HUES6 (cell line): ENCODE data around the gene PRKACG.

Experiments used
- H3K27ac ChIP-seq: 2 replicates; pipeline ENCODE4 v1.7.0; 2013; ENCODE audit warnings: low read depth, mild to moderate bottlenecking, low read length, inconsistent platforms
- H3K27me3 ChIP-seq: 2 replicates; pipeline ENCODE4 v1.6.1; 2013; ENCODE audit warnings: low read length; ENCODE audit not compliant: control insufficient read depth, insufficient read depth
- H3K36me3 ChIP-seq: 2 replicates; pipeline ENCODE4 v1.6.1; 2013; ENCODE audit warnings: low read length; ENCODE audit not compliant: control insufficient read depth, insufficient read depth
- H3K4me1 ChIP-seq: 2 replicates; pipeline ENCODE4 v1.6.1; 2013; ENCODE audit warnings: low read length; ENCODE audit not compliant: control insufficient read depth, insufficient read depth
- H3K4me3 ChIP-seq: 2 replicates; pipeline ENCODE4 v1.5.1; 2013; ENCODE audit warnings: low read depth, low read length
- H3K9ac ChIP-seq: one replicate; pipeline ENCODE4 v1.6.1; 2013; ENCODE audit warnings: mild to moderate bottlenecking, low read length
- H3K9me3 ChIP-seq: 2 replicates; pipeline ENCODE4 v1.6.1; 2013; ENCODE audit warnings: low read depth, low read length; ENCODE audit not compliant: control insufficient read depth, insufficient read depth

PRKACG gene

DNA sequence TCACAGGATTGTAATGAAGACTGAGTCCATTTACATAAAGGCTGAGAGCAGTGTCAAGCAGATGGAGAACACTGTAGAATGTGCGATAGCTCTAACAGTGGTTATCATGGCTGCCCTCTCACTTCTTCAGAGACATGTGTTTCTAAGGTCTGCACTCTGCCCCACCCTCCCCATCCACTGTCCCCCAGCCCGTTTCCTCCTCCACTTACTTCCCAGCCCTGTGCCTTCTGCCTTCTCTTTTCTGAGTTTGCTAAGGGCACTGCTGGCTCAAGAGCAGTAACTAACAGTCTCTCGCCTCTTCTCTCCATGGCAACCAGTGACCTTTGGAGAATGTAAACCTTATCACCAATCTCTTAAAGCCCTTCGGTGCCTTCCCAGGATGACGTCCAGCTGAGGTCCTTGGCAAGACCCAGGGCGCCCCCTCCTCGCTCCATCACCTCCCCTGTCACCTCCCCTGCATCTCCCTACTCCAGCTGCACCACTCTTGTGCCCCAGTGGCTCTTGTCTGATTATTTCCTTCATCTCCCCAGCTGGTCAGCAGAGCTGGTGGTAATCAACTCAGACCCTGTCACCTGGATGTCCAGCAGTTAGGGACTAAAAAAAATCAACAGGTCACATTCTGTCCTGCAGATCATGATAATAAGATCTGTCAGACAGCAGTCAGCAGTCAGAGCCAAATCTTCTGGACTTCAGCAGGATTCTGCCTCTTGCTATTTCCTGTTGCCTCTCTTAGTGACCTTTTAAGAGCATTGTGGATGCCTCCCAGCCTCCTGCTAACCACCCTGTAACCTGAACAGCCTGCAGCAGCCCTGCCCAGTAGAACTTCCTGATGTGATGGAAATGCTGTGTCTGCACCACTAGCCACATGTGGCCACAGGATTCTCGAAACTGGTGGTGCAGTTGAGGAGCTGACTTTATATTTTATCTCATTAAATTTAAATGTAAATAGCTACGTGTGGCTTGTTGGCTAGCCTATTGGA is 30.6 kb upstream of the PRKACG start:
- no peak overlapping the region for H3K4me3 ChIP-seq
- no peaks in the 10 kb centered on the region; the same call in 1 of the 2 replicates for H3K9me3 ChIP-seq
- no peak overlapping the region for H3K9ac ChIP-seq

DNA sequence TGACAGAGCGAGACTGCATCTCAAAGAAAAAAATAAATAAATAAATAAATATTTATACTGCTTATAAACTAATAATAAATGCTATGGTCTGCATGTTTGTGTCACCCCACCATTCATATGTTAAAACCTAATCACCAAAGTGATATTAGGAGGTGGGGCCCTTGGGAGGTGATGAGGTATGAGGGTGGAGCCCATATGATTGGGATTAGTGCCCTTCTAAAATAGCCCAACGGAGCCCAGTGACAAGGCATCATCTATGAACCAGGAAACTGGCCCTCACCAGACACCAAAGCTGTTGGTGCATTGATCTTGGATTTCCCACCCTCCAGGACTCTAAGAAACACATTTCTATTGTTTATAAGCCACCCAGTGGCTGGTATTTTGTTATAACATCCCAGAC is 26.7 kb upstream of the PRKACG start:
- Histone ChIP-seq H3K27me3 (no peaks in the 10 kb centered on the region), H3K9me3 (no peaks in the 10 kb centered on the region; the same call in 1 of the 2 replicates), H3K36me3 (no peaks in the 10 kb centered on the region), H3K27ac (no peak overlapping the region), H3K4me1 (peaks cover 34% of the 10 kb centered on the region), H3K4me3 (no peak overlapping the region), H3K9ac (no peak overlapping the region)

More for the DNA sequence above, 30.6 kb upstream of the PRKACG start:
- Histone ChIP-seq H3K36me3 (peaks cover 30% of the 10 kb centered on the region), H3K27ac (no peak overlapping the region), H3K4me1 (peaks cover 39% of the 10 kb centered on the region), H3K27me3 (no peaks in the 10 kb centered on the region)

DNA sequence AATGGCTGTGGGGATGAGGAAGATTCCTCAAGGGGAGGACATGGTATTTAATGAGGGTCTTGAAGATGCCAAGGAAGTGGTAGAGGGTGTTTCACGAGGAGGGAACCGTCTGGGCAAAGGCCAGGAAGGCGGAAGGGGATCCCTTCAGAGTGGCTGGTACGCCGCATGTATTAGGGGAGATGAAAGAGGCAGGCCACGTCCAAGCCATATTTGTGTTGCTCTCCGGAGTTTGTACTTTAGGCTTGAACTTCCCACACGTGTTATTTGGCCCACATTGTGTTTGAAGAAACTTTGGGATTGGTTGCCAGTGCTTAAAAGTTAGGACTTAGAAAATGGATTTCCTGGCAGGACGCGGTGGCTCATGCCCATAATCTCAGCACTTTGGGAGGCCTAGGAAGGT is 22.9 kb upstream of the PRKACG start:
- peak overlapping the region; percentile 82 for H3K9ac ChIP-seq
- no peak overlapping the region for H3K27ac ChIP-seq
- H3K4me1 ChIP-seq: peaks cover 9% of the 10 kb centered on the region; the same call in 1 of the 2 replicates
- H3K27me3 ChIP-seq: no peaks in the 10 kb centered on the region
- no peaks in the 10 kb centered on the region for H3K36me3 ChIP-seq
- no peaks in the 10 kb centered on the region; the same call in 1 of the 2 replicates for H3K9me3 ChIP-seq
- H3K4me3 ChIP-seq: peak overlapping the region; percentile 96

DNA sequence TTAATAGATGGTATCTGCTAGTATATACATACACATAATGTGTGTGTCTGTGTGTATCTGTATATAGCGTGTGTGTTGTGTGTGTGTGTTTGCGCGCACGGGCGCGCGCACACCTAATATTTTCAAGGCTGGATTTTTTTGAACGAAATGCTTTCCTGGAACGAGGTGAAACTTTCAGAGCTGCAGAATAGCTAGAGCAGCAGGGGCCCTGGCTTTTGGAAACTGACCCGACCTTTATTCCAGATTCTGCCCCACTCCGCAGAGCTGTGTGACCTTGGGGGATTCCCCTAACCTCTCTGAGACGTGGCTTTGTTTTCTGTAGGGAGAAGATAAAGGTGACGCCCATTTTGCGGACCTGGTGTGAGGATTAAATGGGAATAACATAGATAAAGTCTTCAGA is 22.4 kb upstream of the PRKACG start:
- Histone ChIP-seq H3K4me3 (peak overlapping the region; percentile 96), H3K4me1 (peaks cover 5% of the 10 kb centered on the region; the same call in 1 of the 2 replicates), H3K36me3 (no peaks in the 10 kb centered on the region), H3K27me3 (no peaks in the 10 kb centered on the region), H3K27ac (peak overlapping the region; percentile 81; the same call in 1 of the 2 replicates), H3K9ac (peak overlapping the region; percentile 82), H3K9me3 (no peaks in the 10 kb centered on the region; the same call in 1 of the 2 replicates)

DNA sequence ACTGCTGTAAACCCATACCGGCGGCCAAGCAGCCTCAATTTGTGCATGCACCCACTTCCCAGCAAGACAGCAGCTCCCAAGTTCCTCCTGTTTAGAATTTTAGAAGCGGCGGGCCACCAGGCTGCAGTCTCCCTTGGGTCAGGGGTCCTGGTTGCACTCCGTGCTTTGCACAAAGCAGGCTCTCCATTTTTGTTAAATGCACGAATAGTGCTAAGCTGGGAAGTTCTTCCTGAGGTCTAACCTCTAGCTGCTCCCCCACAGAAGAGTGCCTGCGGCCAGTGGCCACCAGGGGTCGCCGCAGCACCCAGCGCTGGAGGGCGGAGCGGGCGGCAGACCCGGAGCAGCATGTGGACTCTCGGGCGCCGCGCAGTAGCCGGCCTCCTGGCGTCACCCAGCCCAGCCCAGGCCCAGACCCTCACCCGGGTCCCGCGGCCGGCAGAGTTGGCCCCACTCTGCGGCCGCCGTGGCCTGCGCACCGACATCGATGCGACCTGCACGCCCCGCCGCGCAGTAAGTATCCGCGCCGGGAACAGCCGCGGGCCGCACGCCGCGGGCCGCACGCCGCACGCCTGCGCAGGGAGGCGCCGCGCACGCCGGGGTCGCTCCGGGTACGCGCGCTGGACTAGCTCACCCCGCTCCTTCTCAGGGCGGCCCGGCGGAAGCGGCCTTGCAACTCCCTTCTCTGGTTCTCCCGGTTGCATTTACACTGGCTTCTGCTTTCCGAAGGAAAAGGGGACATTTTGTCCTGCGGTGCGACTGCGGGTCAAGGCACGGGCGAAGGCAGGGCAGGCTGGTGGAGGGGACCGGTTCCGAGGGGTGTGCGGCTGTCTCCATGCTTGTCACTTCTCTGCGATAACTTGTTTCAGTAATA is 21.8 kb upstream of the PRKACG start, which contains the start of gene FXN:
Gene FXN (plus strand): TSS at position 315 of the 871 bp plus-strand sequence. CDS start 31 bp downstream, at position 346.
- peak within 1 kb of the TSS; percentile 81; the same call in 1 of the 2 replicates for H3K27ac ChIP-seq
- H3K9me3 ChIP-seq: no peaks in the 10 kb centered on the region; the same call in 1 of the 2 replicates

DNA sequence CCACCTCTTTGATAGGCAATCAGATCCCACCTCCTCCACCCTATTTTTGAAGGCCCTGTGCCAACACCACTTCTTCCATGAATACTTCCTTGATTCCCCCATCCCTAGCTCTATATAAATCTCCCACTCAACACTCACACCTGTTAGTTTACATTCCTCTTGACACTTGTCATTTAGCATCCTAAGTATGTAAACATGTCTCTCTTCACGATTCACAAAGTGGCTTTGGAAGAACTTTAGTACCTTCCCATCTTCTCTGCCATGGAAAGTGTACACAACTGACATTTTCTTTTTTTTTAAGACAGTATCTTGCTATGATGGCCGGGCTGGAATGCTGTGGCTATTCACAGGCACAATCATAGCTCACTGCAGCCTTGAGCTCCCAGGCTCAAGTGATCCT is 20.2 kb upstream of the PRKACG start:
- no peaks in the 10 kb centered on the region for H3K27me3 ChIP-seq
- no peak overlapping the region for H3K9ac ChIP-seq
- H3K36me3 ChIP-seq: no peaks in the 10 kb centered on the region
- H3K9me3 ChIP-seq: peaks cover 6% of the 10 kb centered on the region
- no peak overlapping the region for H3K4me3 ChIP-seq
- no peak overlapping the region for H3K27ac ChIP-seq
- peaks cover 5% of the 10 kb centered on the region; the same call in 1 of the 2 replicates for H3K4me1 ChIP-seq

More for the DNA sequence above, 21.8 kb upstream of the PRKACG start, which contains the start of gene FXN:
- Histone ChIP-seq H3K4me3 (peak within 1 kb of the TSS; percentile 96), H3K36me3 (no peaks in the 10 kb centered on the region), H3K9ac (peak within 1 kb of the TSS; percentile 82), H3K4me1 (peaks cover 5% of the 10 kb centered on the region; the same call in 1 of the 2 replicates), H3K27me3 (no peaks in the 10 kb centered on the region)

DNA sequence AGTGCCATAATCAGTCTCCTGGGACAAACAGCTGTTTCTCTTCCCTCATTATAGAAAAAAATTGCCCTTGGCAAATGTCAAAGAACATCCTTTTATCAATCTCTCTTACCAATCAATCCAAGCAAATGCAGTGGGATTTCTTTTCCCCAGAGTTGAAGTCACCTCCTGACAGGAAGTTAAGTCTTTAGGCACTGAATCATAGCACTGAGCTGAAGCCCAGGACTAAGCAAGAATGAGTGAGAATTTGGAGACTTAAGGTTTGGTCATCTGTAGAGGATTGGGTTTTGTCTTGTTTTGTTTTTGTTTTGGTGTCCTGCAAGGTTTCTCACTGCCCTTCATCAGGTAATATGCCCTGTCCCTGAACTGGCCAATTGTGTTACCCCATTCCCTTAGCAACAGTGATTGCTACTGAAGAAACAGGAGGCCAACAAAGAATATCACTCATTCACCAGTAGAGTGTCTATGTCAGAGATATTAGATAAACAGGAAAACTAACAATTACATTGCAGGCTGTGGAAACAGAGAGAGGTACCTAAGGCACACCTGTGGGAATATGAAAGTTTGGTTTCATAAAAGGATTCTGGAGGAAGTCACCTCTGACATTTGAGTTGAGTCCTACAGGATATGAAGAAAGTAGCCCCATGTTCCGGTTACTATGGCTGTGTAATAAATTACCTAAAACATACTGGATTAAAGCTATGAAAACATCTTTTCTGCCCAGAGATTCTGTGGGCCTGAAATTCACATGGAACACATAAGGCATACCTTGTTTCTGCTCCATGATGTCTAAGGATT is 17.1 kb upstream of the PRKACG start:
- Histone ChIP-seq H3K27me3 (no peaks in the 10 kb centered on the region), H3K27ac (no peak overlapping the region), H3K36me3 (no peaks in the 10 kb centered on the region), H3K4me3 (no peak overlapping the region), H3K9ac (no peak overlapping the region), H3K4me1 (no peaks in the 10 kb centered on the region), H3K9me3 (peaks cover 6% of the 10 kb centered on the region)

DNA sequence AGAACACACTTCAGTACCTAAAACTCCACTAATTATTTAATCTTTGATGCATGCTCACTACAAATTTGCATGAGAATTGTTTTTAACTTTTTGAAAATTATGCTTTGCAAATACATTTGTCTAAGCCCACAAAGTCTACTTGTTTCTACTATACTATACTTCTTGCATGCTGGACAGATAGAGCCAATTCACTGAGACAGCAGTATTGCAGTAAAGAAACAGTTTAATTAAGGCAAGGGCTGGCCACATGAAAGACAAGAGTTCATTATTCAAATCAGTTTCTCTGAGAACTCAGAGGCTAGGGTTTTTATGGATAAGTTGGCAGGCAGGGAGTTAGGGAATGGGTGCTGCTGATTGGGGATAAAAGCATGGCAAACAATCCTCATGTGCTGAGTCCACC is 15.6 kb upstream of the PRKACG start:
- Histone ChIP-seq H3K4me1 (no peaks in the 10 kb centered on the region), H3K27ac (no peak overlapping the region), H3K4me3 (no peak overlapping the region), H3K36me3 (no peaks in the 10 kb centered on the region), H3K9me3 (peaks cover 6% of the 10 kb centered on the region), H3K9ac (no peak overlapping the region), H3K27me3 (no peaks in the 10 kb centered on the region)

DNA sequence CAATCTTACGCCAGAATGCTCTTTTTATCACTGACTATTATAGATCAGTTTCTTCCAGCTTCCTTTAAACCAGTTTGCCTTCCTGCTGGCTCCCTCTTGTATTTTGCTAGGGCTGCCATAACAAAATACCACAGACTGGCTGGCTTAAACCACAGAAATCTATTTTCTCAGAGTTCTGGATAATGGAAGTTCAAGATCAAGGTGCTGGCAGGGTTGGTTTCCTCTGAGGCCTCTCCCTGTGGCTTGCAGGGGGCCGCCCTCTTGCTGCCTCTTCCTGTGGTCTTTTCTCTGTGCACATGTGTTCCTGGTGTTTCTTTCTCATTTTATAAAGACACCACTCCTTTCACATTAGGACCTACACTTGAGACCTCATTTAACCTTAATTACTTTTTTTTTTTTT is 14.8 kb upstream of the PRKACG start:
- Histone ChIP-seq H3K9me3 (peaks cover 6% of the 10 kb centered on the region), H3K4me3 (no peak overlapping the region), H3K27ac (no peak overlapping the region), H3K36me3 (no peaks in the 10 kb centered on the region), H3K27me3 (no peaks in the 10 kb centered on the region), H3K9ac (no peak overlapping the region), H3K4me1 (peaks cover 2% of the 10 kb centered on the region; the same call in 1 of the 2 replicates)
